ENCODE measurements around the gene SERINC4.

The SERINC4 gene

DNA sequence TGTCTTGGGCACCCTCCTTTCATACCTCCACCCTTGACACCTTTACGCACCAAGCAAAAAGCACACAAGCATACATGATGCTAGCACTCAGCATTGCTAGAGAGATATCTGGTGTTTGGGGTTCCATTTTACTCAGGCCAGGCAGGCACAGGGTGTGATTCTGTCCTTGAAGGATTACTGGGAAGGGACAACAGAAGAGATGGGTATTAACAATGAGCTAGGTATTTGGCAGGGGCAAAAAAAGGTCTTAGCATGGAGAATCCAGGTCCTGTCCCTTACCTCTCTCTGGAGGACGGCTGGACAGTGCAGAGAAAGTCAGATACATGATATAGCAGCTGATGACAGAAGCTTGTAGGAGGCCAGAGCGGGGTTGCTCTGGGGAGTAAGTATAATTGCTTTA, 3.5 kb downstream of the SERINC4 start:
- no peak for TF ChIP-seq SPI1 (IDR thresholded peaks at IDR 0.05; ENCODE audit: low read depth, low read length)
- 0 out of 2 replicates have a peak, but pooled peaks have one; percentile 24 for TF ChIP-seq POLR2AphosphoS5 (IDR thresholded peaks at IDR 0.05; ENCODE audit: low read depth, low read length)
- FAIRE-seq, result no peak
- DNase-seq (ENCODE audit: insufficient read length, low spot score), result no peak

DNA sequence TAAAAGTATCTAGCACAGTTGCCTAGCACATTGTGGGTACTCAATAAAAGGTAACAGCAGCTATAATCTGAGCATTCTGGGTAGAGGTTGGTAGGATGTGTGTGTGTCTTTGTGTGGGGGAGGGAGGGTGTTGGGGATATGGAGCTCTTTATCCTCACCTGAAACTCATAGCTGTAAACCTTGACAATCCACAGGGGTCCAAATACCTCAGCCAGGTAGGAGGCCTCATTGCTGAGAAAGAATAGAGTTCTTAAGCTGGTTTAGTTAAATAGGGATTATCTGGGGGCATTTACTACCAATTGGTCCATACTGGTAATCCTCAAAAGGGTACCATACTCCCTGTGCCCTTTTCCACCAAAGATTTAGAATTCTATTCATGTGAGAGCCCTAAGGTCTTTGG, 4.0 kb downstream of the SERINC4 start:
- DNase-seq (ENCODE audit: insufficient read length, low spot score) (no peak), FAIRE-seq (no peak)
- TF ChIP-seq PAX5 (IDR thresholded peaks at IDR 0.05; ENCODE audit: insufficient read depth, low read length, severe bottlenecking), result no peak
- TF ChIP-seq POLR2A (IDR thresholded peaks at IDR 0.05; ENCODE audit: low read depth, low read length), result no peak
- TF ChIP-seq POLR2AphosphoS5 (IDR thresholded peaks at IDR 0.05; ENCODE audit: low read depth, low read length), result no peak
- TF ChIP-seq POU2F2 (IDR thresholded peaks at IDR 0.05; ENCODE audit: low read depth, low read length), result no peak
- TF ChIP-seq SPI1 (IDR thresholded peaks at IDR 0.05; ENCODE audit: low read depth, low read length), result no peak
- no peak for TF ChIP-seq TAF1 (IDR thresholded peaks at IDR 0.05; ENCODE audit: low read depth, low read length)

DNA sequence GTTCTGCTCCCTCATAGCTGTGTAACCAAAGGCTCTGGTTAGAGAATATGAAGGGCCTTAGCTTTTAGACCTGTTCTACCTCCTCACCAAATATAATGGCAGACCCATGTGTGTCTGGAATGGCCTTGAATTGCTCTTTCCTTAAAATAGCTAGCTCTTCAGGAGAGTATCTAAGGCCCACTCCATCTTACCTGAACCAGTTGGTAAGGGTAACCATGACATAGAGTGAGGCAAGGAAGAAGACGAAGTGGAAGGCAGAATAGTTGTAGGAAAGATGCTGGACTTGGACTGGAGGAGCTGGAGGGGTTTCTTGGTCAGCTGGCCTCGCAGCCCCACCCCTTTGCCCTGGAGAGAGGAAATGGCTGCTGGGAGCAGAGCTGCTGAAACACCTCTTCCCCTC, 4.8 kb downstream of the SERINC4 start:
- peak; percentile 53; the same call in 1 of the 2 replicates for TF ChIP-seq POLR2AphosphoS5 (IDR thresholded peaks at IDR 0.05; ENCODE audit: low read depth, low read length)
- no peak for TF ChIP-seq POU2F2 (IDR thresholded peaks at IDR 0.05; ENCODE audit: low read depth, low read length)
- FAIRE-seq, result no peak
- DNase-seq (ENCODE audit: insufficient read length, low spot score), result no peak

DNA sequence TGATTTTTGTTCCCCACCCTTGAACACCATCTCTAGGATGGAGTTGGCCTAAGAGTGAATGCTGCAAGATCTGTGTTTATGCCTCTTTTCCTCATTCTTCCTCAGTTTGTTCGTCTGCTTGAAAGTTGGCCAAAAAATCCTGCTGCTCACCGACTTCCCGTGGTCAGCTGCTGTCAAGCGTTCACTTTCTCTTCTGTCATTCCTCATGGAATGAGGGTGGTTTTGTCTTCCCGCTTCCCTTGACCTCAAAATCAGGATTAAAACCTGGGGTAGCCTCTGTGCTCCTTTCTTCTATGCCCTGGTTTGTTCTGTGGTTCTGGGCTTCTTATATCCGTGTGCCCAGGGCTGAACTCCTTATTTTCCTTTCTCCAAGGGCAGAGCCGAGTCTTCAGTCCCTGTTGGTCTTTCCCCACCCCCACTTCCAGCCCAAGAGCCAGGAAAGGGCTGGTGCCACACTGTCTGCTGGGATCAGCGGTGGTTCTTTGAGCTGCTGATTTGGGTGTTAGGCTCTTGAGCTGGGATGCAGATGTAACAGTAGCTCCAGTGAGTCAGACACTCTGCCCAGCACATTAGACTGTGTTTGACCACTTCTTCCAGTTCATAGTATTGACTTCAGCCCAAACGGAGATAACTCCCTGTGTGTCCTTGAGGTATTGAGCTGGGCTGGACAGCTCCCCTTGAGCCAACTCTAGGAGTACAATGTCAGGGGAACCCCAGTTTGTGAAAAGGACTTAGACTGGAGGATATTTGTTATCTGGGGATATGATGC, 5.6 kb downstream of the SERINC4 start:
- peak; percentile 19; the same call in 1 of the 2 replicates for TF ChIP-seq POLR2A (IDR thresholded peaks at IDR 0.05; ENCODE audit: low read depth, low read length)
- TF ChIP-seq SPI1 (IDR thresholded peaks at IDR 0.05; ENCODE audit: low read depth, low read length), result no peak
- TF ChIP-seq POLR2AphosphoS5 (IDR thresholded peaks at IDR 0.05; ENCODE audit: low read depth, low read length), result no peak
- no peak for TF ChIP-seq PAX5 (IDR thresholded peaks at IDR 0.05; ENCODE audit: insufficient read depth, low read length, severe bottlenecking)
- DNase-seq (ENCODE audit: insufficient read length, low spot score) (no peak), FAIRE-seq (no peak)

DNA sequence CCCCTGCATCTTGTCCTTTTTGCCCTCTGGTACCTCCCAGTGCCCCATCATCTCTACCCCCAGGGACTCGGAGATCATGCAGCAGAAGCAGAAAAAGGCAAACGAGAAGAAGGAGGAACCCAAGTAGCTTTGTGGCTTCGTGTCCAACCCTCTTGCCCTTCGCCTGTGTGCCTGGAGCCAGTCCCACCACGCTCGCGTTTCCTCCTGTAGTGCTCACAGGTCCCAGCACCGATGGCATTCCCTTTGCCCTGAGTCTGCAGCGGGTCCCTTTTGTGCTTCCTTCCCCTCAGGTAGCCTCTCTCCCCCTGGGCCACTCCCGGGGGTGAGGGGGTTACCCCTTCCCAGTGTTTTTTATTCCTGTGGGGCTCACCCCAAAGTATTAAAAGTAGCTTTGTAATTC, 6.4 kb downstream of the SERINC4 start:
- DNase-seq (ENCODE audit: insufficient read length, low spot score) (no peak), FAIRE-seq (no peak)
- TF ChIP-seq POLR2AphosphoS5 (IDR thresholded peaks at IDR 0.05; ENCODE audit: low read depth, low read length) (no peak), PAX5 (IDR thresholded peaks at IDR 0.05; ENCODE audit: insufficient read depth, low read length, severe bottlenecking) (no peak), POU2F2 (IDR thresholded peaks at IDR 0.05; ENCODE audit: low read depth, low read length) (no peak), TAF1 (IDR thresholded peaks at IDR 0.05; ENCODE audit: low read depth, low read length) (no peak), SPI1 (IDR thresholded peaks at IDR 0.05; ENCODE audit: low read depth, low read length) (no peak), POLR2A (IDR thresholded peaks at IDR 0.05; ENCODE audit: low read depth, low read length) (no peak)

DNA sequence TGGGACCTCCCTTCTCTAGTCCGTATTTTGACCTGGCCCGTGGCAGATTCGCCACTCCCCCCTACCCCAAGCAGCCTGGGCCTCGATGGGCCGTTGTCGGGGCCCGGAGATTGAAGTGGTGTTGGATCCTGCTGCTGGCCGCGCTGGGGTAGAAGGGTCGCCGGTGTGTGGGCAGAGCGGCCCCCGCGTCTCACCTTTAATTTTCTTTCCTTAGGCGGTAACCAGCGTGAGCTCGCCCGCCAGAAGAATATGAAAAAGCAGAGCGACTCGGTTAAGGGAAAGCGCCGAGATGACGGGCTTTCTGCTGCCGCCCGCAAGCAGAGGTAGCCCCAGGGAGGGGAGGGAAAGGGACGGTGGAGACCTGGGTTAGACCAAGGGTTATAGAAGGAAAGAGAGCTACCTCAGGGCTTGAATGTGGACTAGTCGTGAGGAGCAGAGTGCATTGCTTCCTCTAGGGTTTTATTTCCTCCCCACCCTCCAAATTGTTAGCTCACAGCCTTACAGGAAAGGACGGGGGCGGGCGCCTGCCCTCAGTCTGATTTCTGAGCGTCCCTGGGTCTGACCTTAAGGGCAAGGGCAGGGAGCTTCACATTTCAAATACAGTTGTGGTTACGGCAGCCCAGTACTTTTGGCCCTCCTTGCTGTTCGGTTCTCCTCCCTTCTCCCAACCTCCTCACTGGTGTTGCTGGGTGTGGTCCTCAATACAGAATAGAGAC, 7.1 kb downstream of the SERINC4 start:
- no peak for FAIRE-seq
- TF ChIP-seq POLR2AphosphoS5 (IDR thresholded peaks at IDR 0.05; ENCODE audit: low read depth, low read length) (no peak; the same call in 1 of the 2 replicates), POLR2A (IDR thresholded peaks at IDR 0.05; ENCODE audit: low read depth, low read length) (peak; percentile 41; the same call in 1 of the 2 replicates)
- no peak for DNase-seq (ENCODE audit: insufficient read length, low spot score)

DNA sequence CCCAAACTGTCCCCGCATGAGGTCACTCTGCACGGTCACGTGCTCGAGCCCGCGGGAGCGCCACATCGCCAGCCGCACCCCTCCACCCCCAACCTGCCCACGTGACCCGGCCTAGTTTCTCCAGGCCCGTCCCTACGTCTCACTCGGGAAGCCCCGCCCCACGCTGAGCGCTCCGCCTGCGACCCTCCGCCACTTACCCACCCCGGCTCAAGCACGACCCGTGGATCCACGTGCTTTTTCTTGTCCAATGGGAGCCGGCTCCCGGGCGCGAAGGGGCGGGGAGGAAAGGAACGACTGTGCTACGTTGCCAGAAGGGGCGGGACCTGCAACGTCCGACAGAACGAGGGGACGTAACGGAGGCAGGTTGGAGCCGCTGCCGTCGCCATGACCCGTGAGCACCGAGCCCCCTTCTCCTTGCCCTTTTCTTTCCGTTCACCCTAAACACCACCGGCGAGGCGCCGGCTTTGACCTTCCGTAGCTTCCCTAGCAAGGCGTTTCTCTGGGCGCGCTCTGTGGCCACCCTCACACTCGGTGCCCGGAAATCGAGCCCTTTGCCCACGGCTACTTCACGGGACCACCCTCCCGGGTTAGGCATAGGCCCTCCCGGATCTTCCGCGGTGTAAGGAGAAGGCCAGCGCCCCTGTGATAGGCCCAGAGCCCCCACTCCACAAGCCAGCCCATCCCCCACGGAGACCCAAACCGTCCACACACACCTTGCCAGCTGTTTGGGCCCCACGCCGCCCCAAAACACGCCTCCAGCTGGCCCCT, 7.8 kb downstream of the SERINC4 start, which contains the start of gene SERF2:
Gene SERF2 (plus strand): TSS at position 328 of the 768 bp plus-strand sequence. CDS start 57 bp downstream, at position 385.
- FAIRE-seq (peak; percentile 97), DNase-seq (ENCODE audit: insufficient read length, low spot score) (peak; percentile 93)
- TF ChIP-seq POLR2AphosphoS5 (IDR thresholded peaks at IDR 0.05; ENCODE audit: low read depth, low read length), result peak; percentile 98
- peak; percentile 86 for TF ChIP-seq TAF1 (IDR thresholded peaks at IDR 0.05; ENCODE audit: low read depth, low read length)
- TF ChIP-seq PAX5 (IDR thresholded peaks at IDR 0.05; ENCODE audit: insufficient read depth, low read length, severe bottlenecking), result no peak
- 0 out of 2 replicates have a peak, but pooled peaks have one; percentile 53 for TF ChIP-seq POU2F2 (IDR thresholded peaks at IDR 0.05; ENCODE audit: low read depth, low read length)
- TF ChIP-seq POLR2A (IDR thresholded peaks at IDR 0.05; ENCODE audit: low read depth, low read length), result peak; percentile 97
- TF ChIP-seq SPI1 (IDR thresholded peaks at IDR 0.05; ENCODE audit: low read depth, low read length), result no peak

DNA sequence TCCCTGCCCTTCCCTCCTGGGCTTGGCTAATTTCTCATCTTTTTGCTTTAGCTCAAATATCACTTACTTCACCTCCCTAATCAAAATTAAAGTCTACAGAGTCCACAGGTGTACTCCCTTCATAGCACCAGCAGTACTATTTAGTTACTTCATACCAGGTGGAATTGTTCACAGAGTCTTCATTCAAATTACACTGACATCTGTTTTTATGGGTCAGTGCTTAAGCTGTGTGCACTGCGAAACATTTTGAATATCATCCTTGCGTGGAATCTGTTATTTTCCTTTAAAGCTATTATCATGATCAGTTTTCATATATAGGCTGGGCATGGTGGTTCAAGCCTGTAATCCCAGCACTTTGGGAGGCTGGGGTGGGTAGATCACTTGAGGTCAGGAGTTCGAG, 10.6 kb downstream of the SERINC4 start:
- DNase-seq (ENCODE audit: insufficient read length, low spot score), result no peak
- peak; percentile 50 for FAIRE-seq
- TF ChIP-seq TAF1 (IDR thresholded peaks at IDR 0.05; ENCODE audit: low read depth, low read length) (no peak), PAX5 (IDR thresholded peaks at IDR 0.05; ENCODE audit: insufficient read depth, low read length, severe bottlenecking) (no peak), SPI1 (IDR thresholded peaks at IDR 0.05; ENCODE audit: low read depth, low read length) (no peak), POU2F2 (IDR thresholded peaks at IDR 0.05; ENCODE audit: low read depth, low read length) (no peak), POLR2A (IDR thresholded peaks at IDR 0.05; ENCODE audit: low read depth, low read length) (no peak), POLR2AphosphoS5 (IDR thresholded peaks at IDR 0.05; ENCODE audit: low read depth, low read length) (no peak)

DNA sequence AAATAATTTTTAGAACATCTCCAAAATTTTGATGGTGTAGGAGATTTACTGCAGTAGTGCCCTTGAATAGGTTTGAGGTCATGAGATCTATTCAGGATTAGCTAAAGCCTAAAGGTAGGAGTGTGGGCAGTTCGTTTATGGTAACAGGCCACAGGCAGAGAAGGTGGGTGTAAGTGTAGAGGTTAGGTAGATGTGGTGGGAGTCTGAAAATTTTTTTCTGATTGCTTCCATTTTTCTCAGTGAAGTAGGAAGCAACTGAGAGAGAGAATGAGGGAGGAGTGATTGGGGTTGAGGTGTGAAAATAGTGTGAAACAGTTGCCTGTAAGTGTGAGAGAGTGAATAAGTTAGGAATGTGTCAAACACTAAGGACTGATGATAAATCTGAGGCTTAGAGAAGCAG, 21.0 kb downstream of the SERINC4 start:
- no peak for TF ChIP-seq SPI1 (IDR thresholded peaks at IDR 0.05; ENCODE audit: low read depth, low read length)
- TF ChIP-seq POU2F2 (IDR thresholded peaks at IDR 0.05; ENCODE audit: low read depth, low read length), result no peak
- TF ChIP-seq POLR2AphosphoS5 (IDR thresholded peaks at IDR 0.05; ENCODE audit: low read depth, low read length), result no peak
- no peak for FAIRE-seq
- DNase-seq (ENCODE audit: insufficient read length, low spot score), result no peak
